Panc1 (cell line): Measurements from ENCODE around the gene GSTM1.

ENCODE experiments used
- CTCF ChIP-seq: fragments of 450-650 bp; IDR thresholded peaks from 2 replicates; pipeline ENCODE4 v1.5.1; 2017; ENCODE audit warnings: mild to moderate bottlenecking
- POLR2AphosphoS5 ChIP-seq: IDR thresholded peaks from 2 replicates; pipeline ENCODE4 v1.6.1; 2012; ENCODE audit warnings: mild to moderate bottlenecking, low read depth, low read length, moderate library complexity
- REST ChIP-seq, 2 experiments: IDR thresholded peaks; 2 replicates each; pipeline ENCODE4 v1.6.1; 2011 to 2012; ENCODE audit warnings: low read depth in 2 of 2, control low read depth in 1 of 2, low read length in 1 of 2, mild to moderate bottlenecking in 1 of 2, moderate library complexity in 1 of 2; ENCODE audit not compliant: insufficient read depth in 1 of 2
- SIN3A ChIP-seq: IDR thresholded peaks from 2 replicates; pipeline ENCODE4 v1.6.1; 2012; ENCODE audit warnings: low read depth, mild to moderate bottlenecking, low read length, moderate library complexity, borderline replicate concordance; ENCODE audit not compliant: insufficient read depth
- TCF7L2 ChIP-seq: IDR thresholded peaks from 2 replicates; pipeline ENCODE4 v1.6.1; 2011; ENCODE audit warnings: mild to moderate bottlenecking, low read depth, low read length, inconsistent platforms

GRCh38 chr1:109677459-109677858 lies 10.2 kb upstream of the GSTM1 start:
- TF ChIP-seq CTCF = no peak
- no peak for TF ChIP-seq REST (IDR thresholded peaks at IDR 0.05; ENCODE audit: insufficient read depth in 1 of 2, low read depth in 2 of 2, low read length in 1 of 2)
- TF ChIP-seq SIN3A = no peak
- no peak for TF ChIP-seq POLR2AphosphoS5
- TF ChIP-seq TCF7L2 = no peak
